Measurements from ENCODE around the gene SLC5A4.
A peak's percentile ranks its signal among the peaks of the same experiment; 100 is the strongest.
"Not testable (repeated sequence)": the region's sequence is repeated elsewhere in the genome, so short reads cannot be mapped to it uniquely, and the experiment has no call there.

Gene SLC5A4

GRCh38 chr22:32199341-32199740, 55.8 kb downstream of the SLC5A4 start:
- no peak for DNase-seq

- DNase-seq: not testable (repeated sequence)
Measured at GRCh38 chr22:32197553-32198226, 57.5 kb downstream of the SLC5A4 start.

GRCh38 chr22:32195900-32196299, 59.2 kb downstream of the SLC5A4 start:
- DNase-seq: not testable (repeated sequence)

GRCh38 chr22:32193346-32193745, 61.8 kb downstream of the SLC5A4 start:
- DNase-seq: not testable (repeated sequence)

GRCh38 chr22:32191021-32191420, 64.1 kb downstream of the SLC5A4 start:
- DNase-seq: not testable (repeated sequence)

- no peak for DNase-seq
Measured at GRCh38 chr22:32185821-32186220, 69.3 kb downstream of the SLC5A4 start.

GRCh38 chr22:32183625-32184024, 71.5 kb downstream of the SLC5A4 start:
- no peak for DNase-seq

- no peak for DNase-seq
Measured at GRCh38 chr22:32181043-32181442, 74.1 kb downstream of the SLC5A4 start.

GRCh38 chr22:32177221-32177765, 77.9 kb downstream of the SLC5A4 start:
- DNase-seq: peak in 1 of 3 donors; percentile 7

- peak in 1 of 3 donors; percentile 25 for DNase-seq
Measured at GRCh38 chr22:32175683-32176644, 79.2 kb downstream of the SLC5A4 start.

GRCh38 chr22:32175115-32175514, 80.0 kb downstream of the SLC5A4 start:
- DNase-seq: no peak
